Measurements from ENCODE around the gene LMF1.

Gene LMF1

DNA sequence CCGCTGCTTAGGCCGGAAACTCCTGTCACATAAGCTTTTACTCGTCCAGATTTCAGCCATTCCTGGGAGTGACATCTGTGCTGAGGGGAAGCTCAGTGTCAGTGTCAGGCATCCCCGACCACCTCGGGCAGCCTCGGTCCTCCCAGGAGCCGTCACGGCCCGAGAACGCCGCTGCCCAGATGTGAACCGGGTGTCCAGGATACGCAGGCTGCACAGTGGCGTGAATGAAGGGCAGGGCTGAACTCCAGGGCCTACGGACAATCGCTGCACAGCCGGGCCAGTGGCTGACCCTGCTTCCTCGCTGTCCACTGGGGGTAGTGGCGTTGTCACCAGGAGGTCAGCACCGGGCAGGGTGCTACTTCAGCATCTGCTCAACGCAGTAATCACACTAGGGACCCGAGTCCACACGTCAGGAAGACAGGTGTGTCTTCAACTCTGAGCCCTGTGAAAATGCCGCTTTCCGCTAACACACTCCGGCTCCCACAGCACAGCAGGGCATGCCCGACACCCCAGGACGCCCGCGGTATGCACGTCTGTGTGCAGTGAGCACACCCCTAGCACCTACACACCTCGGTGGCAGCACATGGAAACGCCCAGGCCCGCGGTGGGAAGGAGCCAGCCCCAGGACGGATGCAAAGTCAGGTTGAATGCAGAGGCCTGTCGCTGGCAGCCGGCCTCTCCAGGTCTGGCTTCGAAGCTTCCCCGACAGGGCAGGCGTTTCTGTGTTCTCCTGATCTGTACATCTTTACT, 3.1 kb downstream of the LMF1 start:
- TF ChIP-seq, protein P1, sequence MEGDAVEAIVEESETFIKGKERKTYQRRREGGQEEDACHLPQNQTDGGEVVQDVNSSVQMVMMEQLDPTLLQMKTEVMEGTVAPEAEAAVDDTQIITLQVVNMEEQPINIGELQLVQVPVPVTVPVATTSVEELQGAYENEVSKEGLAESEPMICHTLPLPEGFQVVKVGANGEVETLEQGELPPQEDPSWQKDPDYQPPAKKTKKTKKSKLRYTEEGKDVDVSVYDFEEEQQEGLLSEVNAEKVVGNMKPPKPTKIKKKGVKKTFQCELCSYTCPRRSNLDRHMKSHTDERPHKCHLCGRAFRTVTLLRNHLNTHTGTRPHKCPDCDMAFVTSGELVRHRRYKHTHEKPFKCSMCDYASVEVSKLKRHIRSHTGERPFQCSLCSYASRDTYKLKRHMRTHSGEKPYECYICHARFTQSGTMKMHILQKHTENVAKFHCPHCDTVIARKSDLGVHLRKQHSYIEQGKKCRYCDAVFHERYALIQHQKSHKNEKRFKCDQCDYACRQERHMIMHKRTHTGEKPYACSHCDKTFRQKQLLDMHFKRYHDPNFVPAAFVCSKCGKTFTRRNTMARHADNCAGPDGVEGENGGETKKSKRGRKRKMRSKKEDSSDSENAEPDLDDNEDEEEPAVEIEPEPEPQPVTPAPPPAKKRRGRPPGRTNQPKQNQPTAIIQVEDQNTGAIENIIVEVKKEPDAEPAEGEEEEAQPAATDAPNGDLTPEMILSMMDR (IDR thresholded peaks at IDR 0.05; ENCODE audit: control insufficient read depth, extremely low read depth, insufficient read depth): no peak
- no peak overlapping the region for H3K4me3 ChIP-seq (ENCODE audit: low read depth, low read length)
- no peak for DNase-seq (ENCODE audit: low read depth)

DNA sequence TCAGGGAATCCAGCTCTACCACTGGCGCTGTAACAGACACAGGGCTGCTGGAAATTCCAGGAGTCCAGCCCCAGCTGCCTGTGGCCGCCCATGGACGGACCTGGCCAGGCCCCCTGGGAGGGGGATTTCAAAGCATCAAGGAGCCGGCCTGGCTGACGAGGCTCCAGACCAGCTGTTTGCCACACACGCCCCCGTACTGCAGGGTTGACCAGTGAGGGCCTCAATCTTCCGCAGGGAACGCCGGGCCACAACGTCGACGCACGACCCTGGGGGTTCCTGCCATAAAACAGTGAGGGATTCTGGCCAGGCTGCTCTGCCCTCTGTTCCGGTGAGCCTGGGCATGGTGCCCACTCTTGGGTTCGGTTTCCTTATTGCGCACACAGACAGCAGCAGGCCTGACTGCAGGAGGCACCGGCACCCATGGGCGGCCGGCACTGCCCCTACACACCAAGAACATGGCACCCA, 3.7 kb downstream of the LMF1 start:
- H3K4me3 ChIP-seq (ENCODE audit: low read depth, low read length): no peak overlapping the region
- no peak for DNase-seq (ENCODE audit: low read depth)
- TF ChIP-seq, protein P1 (IDR thresholded peaks at IDR 0.05; ENCODE audit: control insufficient read depth, extremely low read depth, insufficient read depth): no peak

DNA sequence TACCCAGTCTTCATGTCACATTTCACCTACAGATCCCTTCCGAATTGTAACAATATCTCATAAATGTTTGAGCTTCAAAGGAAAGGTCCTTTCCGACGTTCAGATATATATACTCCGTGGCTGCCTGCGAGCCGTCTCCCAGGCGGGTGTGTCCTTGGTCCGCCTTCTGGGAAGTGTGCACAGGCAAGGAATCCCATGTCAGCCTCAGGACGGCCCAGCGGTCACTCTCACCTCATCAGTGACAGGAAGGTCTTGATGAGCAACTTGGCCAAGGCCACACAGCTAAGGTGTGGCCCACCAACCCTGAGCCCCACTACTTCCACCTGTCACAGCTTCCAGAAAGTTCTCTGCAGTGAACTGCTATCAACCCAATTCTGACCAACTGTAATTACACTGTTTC, 4.3 kb downstream of the LMF1 start:
- no peak for DNase-seq (ENCODE audit: low read depth)
- no peak overlapping the region for H3K4me3 ChIP-seq (ENCODE audit: low read depth, low read length)
- TF ChIP-seq, protein P1 (IDR thresholded peaks at IDR 0.05; ENCODE audit: control insufficient read depth, extremely low read depth, insufficient read depth): no peak

GRCh38 chr16:966035-966434, 4.7 kb downstream of the LMF1 start:
- no peak for DNase-seq (ENCODE audit: low read depth)
- no peak overlapping the region for H3K4me3 ChIP-seq (ENCODE audit: low read depth, low read length)
- TF ChIP-seq, protein P1 (IDR thresholded peaks at IDR 0.05; ENCODE audit: control insufficient read depth, extremely low read depth, insufficient read depth): no peak

GRCh38 chr16:965487-965886, 5.3 kb downstream of the LMF1 start:
- DNase-seq (ENCODE audit: low read depth): no peak
- no peak overlapping the region for H3K4me3 ChIP-seq (ENCODE audit: low read depth, low read length)
- TF ChIP-seq, protein P1 (IDR thresholded peaks at IDR 0.05; ENCODE audit: control insufficient read depth, extremely low read depth, insufficient read depth): no peak

DNA sequence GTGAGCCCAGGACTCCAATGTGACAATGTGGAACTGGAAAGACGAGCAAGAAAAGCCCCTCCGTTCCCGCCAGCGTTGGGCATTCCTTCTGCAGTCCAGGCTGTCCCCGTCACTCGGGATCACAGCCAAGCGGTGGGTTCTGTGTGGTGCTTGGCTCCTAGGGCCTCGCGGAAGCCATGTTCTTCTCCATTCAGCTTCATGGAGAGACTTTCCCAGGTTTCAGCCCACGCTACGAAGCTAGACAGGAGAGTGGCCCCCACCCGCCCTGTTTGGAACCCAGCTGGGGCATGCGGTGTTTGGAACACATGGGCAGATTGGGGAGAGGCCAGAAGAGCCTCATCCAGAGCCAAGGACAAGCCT, 5.8 kb downstream of the LMF1 start:
- peak overlapping the region; percentile 34 for H3K4me3 ChIP-seq (ENCODE audit: low read depth, low read length)
- TF ChIP-seq, protein P1 (IDR thresholded peaks at IDR 0.05; ENCODE audit: control insufficient read depth, extremely low read depth, insufficient read depth): no peak
- no peak for DNase-seq (ENCODE audit: low read depth)

Measured in LNCaP clone FGC (cell line).